ENCODE measurements around the gene RAD50.
"Not testable (repeated sequence)": the region's sequence is repeated elsewhere in the genome, so short reads cannot be mapped to it uniquely, and the experiment has no call there.

Gene RAD50

GRCh38 chr5:132684922-132685720, 128.3 kb downstream of the RAD50 start:
- H3K36me3 ChIP-seq (ENCODE audit: control insufficient read depth, insufficient read depth, low read length): no peaks in the 10 kb centered on the region
- H3K9me3 ChIP-seq (ENCODE audit: control insufficient read depth, insufficient read depth, low read length): no peaks in the 10 kb centered on the region
- H3K9ac ChIP-seq (ENCODE audit: low read depth, low read length): no peak overlapping the region
- no peaks in the 10 kb centered on the region for H3K4me1 ChIP-seq (ENCODE audit: control insufficient read depth, insufficient read depth, low read length)
- H3K4me3 ChIP-seq (ENCODE audit: low read depth, low read length): no peak overlapping the region
- H3K27me3 ChIP-seq (ENCODE audit: control insufficient read depth, insufficient read depth, low read length): no peaks in the 10 kb centered on the region

- H3K4me1 ChIP-seq (ENCODE audit: control insufficient read depth, insufficient read depth, low read length): no peaks in the 10 kb centered on the region
- no peak overlapping the region for H3K9ac ChIP-seq (ENCODE audit: low read depth, low read length)
- H3K36me3 ChIP-seq (ENCODE audit: control insufficient read depth, insufficient read depth, low read length): no peaks in the 10 kb centered on the region
- no peaks in the 10 kb centered on the region for H3K9me3 ChIP-seq (ENCODE audit: control insufficient read depth, insufficient read depth, low read length)
- H3K27me3 ChIP-seq (ENCODE audit: control insufficient read depth, insufficient read depth, low read length): no peaks in the 10 kb centered on the region
- no peak overlapping the region for H3K4me3 ChIP-seq (ENCODE audit: low read depth, low read length)
Observed at GRCh38 chr5:132686193-132686592, 129.4 kb downstream of the RAD50 start.

DNA sequence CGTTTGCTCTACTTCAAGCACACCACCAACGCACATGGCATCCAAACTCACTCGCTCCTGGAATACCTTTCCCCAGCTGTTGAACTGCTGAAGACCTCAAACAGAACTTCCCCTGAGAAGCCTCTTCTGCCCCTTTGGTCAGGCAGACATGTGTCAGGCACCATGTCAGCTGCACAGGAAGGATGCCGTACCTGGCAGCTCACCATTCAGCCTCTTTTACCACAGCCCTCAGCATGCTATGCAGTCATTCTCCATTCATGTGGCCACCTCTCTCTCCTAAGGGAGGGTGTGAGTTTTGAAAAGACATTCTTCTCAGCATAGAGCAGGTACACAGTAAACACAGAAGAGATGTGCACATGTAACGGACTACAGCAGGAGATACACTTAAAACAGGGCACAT, 131.2 kb downstream of the RAD50 start:
- Histone ChIP-seq H3K4me1 (ENCODE audit: control insufficient read depth, insufficient read depth, low read length) (no peaks in the 10 kb centered on the region), H3K4me3 (ENCODE audit: low read depth, low read length) (no peak overlapping the region), H3K36me3 (ENCODE audit: control insufficient read depth, insufficient read depth, low read length) (no peaks in the 10 kb centered on the region), H3K9me3 (ENCODE audit: control insufficient read depth, insufficient read depth, low read length) (no peaks in the 10 kb centered on the region), H3K27me3 (ENCODE audit: control insufficient read depth, insufficient read depth, low read length) (no peaks in the 10 kb centered on the region), H3K9ac (ENCODE audit: low read depth, low read length) (no peak overlapping the region)

DNA sequence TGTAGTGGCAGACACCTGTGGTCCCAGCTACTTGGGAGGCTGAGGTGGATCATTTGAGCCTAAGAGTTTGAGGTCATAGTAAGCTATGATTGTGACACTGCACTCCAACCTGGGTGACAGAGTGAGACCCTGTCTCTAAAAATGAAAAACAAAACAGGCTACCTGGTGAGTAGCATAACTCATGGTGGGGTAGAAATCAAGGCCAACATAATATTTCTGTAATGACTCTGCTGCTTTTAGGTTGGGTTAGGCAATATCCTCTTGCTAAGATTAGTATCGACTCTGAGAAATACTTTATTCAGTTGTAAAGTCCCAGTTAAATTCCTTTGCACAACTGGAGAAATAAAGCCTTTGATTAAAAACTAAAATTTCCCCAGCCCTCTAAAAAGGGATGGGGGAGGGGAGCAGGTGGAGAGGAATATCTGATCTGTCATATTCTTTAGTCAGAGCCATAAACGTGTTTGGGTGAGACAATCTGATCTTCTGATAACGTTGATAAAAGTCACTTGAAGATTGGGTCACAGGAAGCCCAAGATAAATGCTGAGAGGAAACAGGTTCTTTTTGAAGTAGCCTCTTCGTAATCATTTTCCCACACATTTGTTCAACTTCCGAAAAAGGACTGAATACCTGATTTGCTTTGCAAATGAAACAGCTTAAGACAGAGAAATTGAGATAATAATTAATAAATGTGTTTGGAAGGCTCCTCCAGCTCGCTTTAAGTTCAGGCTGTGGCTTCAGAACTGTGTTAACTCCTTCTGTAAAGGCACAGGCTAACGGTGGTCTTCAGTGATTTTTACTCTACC, 132.0 kb downstream of the RAD50 start:
- H3K9ac ChIP-seq (ENCODE audit: low read depth, low read length): no peak overlapping the region
- H3K4me3 ChIP-seq (ENCODE audit: low read depth, low read length): no peak overlapping the region
- no peaks in the 10 kb centered on the region for H3K9me3 ChIP-seq (ENCODE audit: control insufficient read depth, insufficient read depth, low read length)
- no peaks in the 10 kb centered on the region for H3K4me1 ChIP-seq (ENCODE audit: control insufficient read depth, insufficient read depth, low read length)
- no peaks in the 10 kb centered on the region for H3K36me3 ChIP-seq (ENCODE audit: control insufficient read depth, insufficient read depth, low read length)
- no peaks in the 10 kb centered on the region for H3K27me3 ChIP-seq (ENCODE audit: control insufficient read depth, insufficient read depth, low read length)

- Histone ChIP-seq H3K4me3 (ENCODE audit: low read depth, low read length) (no peak overlapping the region), H3K36me3 (ENCODE audit: control insufficient read depth, insufficient read depth, low read length) (no peaks in the 10 kb centered on the region), H3K27me3 (ENCODE audit: control insufficient read depth, insufficient read depth, low read length) (no peaks in the 10 kb centered on the region), H3K9me3 (ENCODE audit: control insufficient read depth, insufficient read depth, low read length) (no peaks in the 10 kb centered on the region), H3K4me1 (ENCODE audit: control insufficient read depth, insufficient read depth, low read length) (no peaks in the 10 kb centered on the region), H3K9ac (ENCODE audit: low read depth, low read length) (no peak overlapping the region)
Observed at GRCh38 chr5:132689513-132689912, 132.7 kb downstream of the RAD50 start.

DNA sequence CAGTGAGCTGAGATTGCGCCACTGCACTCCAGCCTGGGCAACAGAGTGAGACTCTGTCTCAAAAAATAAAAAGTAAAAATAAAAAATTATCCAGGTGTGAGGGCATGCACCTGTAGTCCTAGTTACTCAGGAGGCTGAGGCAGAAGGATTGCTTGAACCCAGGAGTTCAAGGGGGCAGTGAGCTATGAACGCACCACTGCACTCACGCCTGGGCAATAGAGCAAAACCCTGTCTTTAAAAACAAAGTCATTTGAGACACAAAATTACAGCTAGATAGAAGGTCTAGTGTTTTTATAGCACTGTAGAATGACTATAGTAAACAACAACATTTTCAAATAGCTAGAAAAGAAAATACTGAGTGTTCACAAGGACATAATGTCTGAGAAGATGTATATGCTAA, 133.4 kb downstream of the RAD50 start:
- Histone ChIP-seq H3K9me3 (ENCODE audit: control insufficient read depth, insufficient read depth, low read length) (no peaks in the 10 kb centered on the region), H3K9ac (ENCODE audit: low read depth, low read length) (no peak overlapping the region), H3K36me3 (ENCODE audit: control insufficient read depth, insufficient read depth, low read length) (no peaks in the 10 kb centered on the region), H3K4me3 (ENCODE audit: low read depth, low read length) (no peak overlapping the region), H3K27me3 (ENCODE audit: control insufficient read depth, insufficient read depth, low read length) (no peaks in the 10 kb centered on the region), H3K4me1 (ENCODE audit: control insufficient read depth, insufficient read depth, low read length) (no peaks in the 10 kb centered on the region)

- H3K27me3 ChIP-seq (ENCODE audit: control insufficient read depth, insufficient read depth, low read length); H3K9me3 ChIP-seq (ENCODE audit: control insufficient read depth, insufficient read depth, low read length); H3K36me3 ChIP-seq (ENCODE audit: control insufficient read depth, insufficient read depth, low read length); H3K4me3 ChIP-seq (ENCODE audit: low read depth, low read length); H3K9ac ChIP-seq (ENCODE audit: low read depth, low read length); H3K4me1 ChIP-seq (ENCODE audit: control insufficient read depth, insufficient read depth, low read length): not testable (repeated sequence)
Observed at GRCh38 chr5:132691755-132692631, 135.2 kb downstream of the RAD50 start.

GRCh38 chr5:132692632-132692967, 135.8 kb downstream of the RAD50 start:
- H3K36me3 ChIP-seq (ENCODE audit: control insufficient read depth, insufficient read depth, low read length): no peaks in the 10 kb centered on the region
- H3K27me3 ChIP-seq (ENCODE audit: control insufficient read depth, insufficient read depth, low read length): no peaks in the 10 kb centered on the region
- H3K9ac ChIP-seq (ENCODE audit: low read depth, low read length): no peak overlapping the region
- no peak overlapping the region for H3K4me3 ChIP-seq (ENCODE audit: low read depth, low read length)
- no peaks in the 10 kb centered on the region for H3K4me1 ChIP-seq (ENCODE audit: control insufficient read depth, insufficient read depth, low read length)
- H3K9me3 ChIP-seq (ENCODE audit: control insufficient read depth, insufficient read depth, low read length): no peaks in the 10 kb centered on the region

Measured in iPS-15b (cell line).